Omental fat pad (tissue), 4 donors: Measurements from ENCODE around the gene CELF4. TPM values are rescaled to one million over a fixed set of nuclear protein-coding genes. Genes with fewer than 3 reads are reported as not detected.

ENCODE experiments used
- ATAC-seq: fragments of 150-250 bp; one replicate; pipeline ENCODE4 v1.9.1; 2016; ENCODE audit warnings: mild to moderate bottlenecking, moderate library complexity; ENCODE audit not compliant: low FRiP score
- DNase-seq: peaks from one replicate; pipeline ENCODE4 v3.0.0-alpha.2; 2019; ENCODE audit warnings: low spot score
- CTCF ChIP-seq, 3 donors: fragments of 450-650 bp; IDR thresholded peaks; one replicate each; pipeline ENCODE4 v1.5.1; 2016 to 2017; ENCODE audit warnings: antibody characterized with exemption in 3 of 3, mild to moderate bottlenecking in 3 of 3, moderate library complexity in 2 of 3
- total RNA-seq, 4 donors: library from RNA; depleted of rRNA; stranded (reverse); fragments of >200 nt; gene quantifications; one replicate each; pipeline ENCODE4 v1.1.0, GENCODE V29; 2016

Gene CELF4
- total RNA-seq, 4 donors from 2014 or later = 0.37 to 0.47 TPM; not detected in 2

GRCh38 chr18:37502036-37502435 lies 63.6 kb downstream of the CELF4 start:
- TF ChIP-seq CTCF (IDR thresholded peaks at IDR 0.05) = no peak
- ATAC-seq (no peak), DNase-seq (no peak)

- TF ChIP-seq CTCF (IDR thresholded peaks at IDR 0.05) = no peak
- ATAC-seq (no peak), DNase-seq (no peak)
Observed at GRCh38 chr18:37501136-37501535, 64.5 kb downstream of the CELF4 start.

DNA sequence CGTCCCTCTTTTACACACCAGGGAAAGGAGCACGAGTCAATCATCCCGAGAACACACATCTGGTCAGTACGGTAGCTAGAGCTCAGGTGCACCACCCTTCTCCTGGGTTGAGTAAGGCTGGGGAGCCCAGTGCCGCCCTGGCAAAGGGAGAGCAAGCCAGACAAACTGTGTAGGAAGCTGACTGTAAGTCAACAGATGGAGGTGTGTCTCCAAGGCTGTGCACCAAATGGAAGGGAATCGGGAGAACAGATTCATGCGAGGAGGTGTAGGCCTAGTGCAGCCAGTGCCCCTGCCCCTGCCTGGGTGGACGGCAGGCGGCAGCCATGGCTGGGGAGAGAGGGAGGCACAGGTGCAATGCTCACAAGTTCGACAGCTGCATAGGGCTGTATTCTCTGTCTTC lies 65.7 kb downstream of the CELF4 start:
- DNase-seq (no peak), ATAC-seq (no peak)
- no peak for TF ChIP-seq CTCF (IDR thresholded peaks at IDR 0.05)

DNA sequence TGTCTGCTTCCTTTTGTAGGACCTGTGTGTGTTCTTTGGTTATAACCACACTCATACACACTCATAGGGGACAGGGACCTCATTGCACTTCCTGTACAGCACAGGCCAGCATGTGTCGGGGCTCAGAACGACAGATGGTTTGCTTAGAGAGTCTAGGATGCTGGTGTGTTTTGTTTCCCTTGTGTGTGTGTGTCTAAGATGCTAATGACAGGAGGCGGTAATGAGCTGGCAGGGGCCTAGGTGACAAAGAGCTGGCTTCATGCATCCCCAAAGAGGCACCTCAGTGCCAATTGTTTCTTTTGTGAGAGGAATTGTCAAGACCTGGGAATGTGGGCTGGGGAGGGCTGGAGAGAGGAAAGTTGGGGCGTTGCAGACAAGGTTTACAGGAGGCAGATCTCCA lies 66.6 kb downstream of the CELF4 start:
- ATAC-seq (no peak), DNase-seq (no peak)
- no peak for TF ChIP-seq CTCF (IDR thresholded peaks at IDR 0.05)

- no peak for TF ChIP-seq CTCF (IDR thresholded peaks at IDR 0.05)
- DNase-seq (no peak), ATAC-seq (no peak)
Observed at GRCh38 chr18:37497853-37498518, 67.6 kb downstream of the CELF4 start.

DNA sequence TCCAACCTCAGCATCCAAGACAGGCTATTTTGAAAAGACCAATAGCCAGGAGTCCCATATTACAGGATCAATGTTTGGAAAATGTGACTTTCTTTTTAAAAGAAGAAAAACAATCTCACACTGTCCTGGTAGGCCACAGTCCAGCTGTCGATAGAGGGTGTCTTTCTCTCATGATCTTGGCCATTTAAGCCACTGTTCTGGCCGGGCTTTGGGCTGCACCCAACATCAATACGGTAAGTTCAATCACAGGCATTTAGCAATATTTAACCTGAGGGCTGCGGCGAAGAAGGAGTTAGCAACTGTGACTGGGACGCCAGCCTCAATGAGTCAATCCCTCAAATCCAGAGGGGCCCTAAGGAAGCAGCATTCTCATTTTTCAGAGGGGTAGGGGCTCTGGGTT lies 69.0 kb downstream of the CELF4 start:
- ATAC-seq (no peak), DNase-seq (no peak)
- TF ChIP-seq CTCF (IDR thresholded peaks at IDR 0.05) = no peak

DNA sequence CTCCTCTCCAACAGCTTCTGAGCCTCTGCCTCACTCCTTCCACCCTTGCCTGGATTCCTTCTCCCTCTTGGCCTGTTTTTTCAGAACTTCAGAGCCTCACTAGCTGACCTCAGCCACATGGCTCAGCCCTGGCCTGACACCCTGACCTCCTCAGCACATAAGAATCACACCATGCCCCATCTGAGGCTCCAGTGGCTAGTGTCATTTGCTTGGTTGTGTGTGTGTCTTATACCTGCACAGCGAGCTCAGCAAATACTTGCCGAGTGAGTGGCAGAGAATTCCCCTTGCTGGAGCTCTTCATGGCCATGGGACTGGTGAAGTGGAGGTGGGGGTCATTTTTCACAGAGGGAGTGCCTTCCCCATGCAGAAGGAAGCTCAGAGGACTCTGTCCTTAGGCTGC lies 70.2 kb downstream of the CELF4 start:
- no peak for TF ChIP-seq CTCF (IDR thresholded peaks at IDR 0.05)
- no peak for DNase-seq
- ATAC-seq = no peak
